ENCODE results near the gene PGAP2. TPM values are rescaled to one million over a fixed set of nuclear protein-coding genes. Genes with fewer than 3 reads are reported as not detected.
A peak's percentile ranks its signal among the peaks of the same experiment; 100 is the strongest.

The PGAP2 gene
- total RNA-seq, 1 donor from 2014 or later: 26.3 TPM

DNA sequence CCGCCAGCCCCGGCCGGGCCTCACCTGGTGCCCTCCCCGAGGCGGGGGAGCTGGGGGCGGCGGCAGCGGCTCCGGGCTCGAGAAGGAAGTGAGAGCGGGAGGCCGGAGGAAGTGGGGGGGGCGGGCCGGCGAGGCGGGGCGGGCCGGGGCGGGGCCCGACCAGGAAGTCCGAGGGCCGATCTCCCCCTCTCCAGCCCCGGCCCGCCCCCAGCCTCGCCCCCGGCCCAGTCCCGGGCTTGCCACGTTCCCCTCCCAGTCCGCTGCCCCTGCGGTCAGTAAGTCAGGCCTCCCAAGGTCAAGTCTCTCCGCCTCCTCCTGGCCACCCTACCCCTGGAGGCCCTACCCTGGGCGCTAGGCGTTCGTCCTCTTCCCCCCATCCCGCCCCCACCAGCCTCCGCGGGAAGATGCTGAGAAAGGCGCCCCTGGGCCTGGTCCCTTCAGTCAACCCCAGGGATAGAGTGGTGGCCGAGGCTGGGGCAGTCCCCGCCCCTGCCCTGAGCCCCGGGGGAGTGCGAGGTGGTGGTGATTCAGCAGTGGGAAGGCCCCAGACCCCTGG, 32.6 kb downstream of the PGAP2 start, which contains the start of gene RHOG:
Gene RHOG, minus strand, starts transcription at position 90 of the 556 bp plus-strand sequence. CDS start 12,821 bp downstream, outside the sequence.
- FAIRE-seq (no peak), DNase-seq (ENCODE audit: low read depth) (peak; percentile 68)
- H3K36me3 ChIP-seq (ENCODE audit: control insufficient read depth, insufficient read depth, low read length): no peaks in the 10 kb centered on the region
- no peaks in the 10 kb centered on the region for H3K27me3 ChIP-seq (ENCODE audit: control insufficient read depth, insufficient read depth, low read length)
- H3K4me3 ChIP-seq (ENCODE audit: low read depth, low read length): peak within 1 kb of the TSS; percentile 67
- TF ChIP-seq, protein P1, sequence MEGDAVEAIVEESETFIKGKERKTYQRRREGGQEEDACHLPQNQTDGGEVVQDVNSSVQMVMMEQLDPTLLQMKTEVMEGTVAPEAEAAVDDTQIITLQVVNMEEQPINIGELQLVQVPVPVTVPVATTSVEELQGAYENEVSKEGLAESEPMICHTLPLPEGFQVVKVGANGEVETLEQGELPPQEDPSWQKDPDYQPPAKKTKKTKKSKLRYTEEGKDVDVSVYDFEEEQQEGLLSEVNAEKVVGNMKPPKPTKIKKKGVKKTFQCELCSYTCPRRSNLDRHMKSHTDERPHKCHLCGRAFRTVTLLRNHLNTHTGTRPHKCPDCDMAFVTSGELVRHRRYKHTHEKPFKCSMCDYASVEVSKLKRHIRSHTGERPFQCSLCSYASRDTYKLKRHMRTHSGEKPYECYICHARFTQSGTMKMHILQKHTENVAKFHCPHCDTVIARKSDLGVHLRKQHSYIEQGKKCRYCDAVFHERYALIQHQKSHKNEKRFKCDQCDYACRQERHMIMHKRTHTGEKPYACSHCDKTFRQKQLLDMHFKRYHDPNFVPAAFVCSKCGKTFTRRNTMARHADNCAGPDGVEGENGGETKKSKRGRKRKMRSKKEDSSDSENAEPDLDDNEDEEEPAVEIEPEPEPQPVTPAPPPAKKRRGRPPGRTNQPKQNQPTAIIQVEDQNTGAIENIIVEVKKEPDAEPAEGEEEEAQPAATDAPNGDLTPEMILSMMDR (IDR thresholded peaks at IDR 0.05; ENCODE audit: insufficient read depth, low read length, severe bottlenecking): no peak

DNA sequence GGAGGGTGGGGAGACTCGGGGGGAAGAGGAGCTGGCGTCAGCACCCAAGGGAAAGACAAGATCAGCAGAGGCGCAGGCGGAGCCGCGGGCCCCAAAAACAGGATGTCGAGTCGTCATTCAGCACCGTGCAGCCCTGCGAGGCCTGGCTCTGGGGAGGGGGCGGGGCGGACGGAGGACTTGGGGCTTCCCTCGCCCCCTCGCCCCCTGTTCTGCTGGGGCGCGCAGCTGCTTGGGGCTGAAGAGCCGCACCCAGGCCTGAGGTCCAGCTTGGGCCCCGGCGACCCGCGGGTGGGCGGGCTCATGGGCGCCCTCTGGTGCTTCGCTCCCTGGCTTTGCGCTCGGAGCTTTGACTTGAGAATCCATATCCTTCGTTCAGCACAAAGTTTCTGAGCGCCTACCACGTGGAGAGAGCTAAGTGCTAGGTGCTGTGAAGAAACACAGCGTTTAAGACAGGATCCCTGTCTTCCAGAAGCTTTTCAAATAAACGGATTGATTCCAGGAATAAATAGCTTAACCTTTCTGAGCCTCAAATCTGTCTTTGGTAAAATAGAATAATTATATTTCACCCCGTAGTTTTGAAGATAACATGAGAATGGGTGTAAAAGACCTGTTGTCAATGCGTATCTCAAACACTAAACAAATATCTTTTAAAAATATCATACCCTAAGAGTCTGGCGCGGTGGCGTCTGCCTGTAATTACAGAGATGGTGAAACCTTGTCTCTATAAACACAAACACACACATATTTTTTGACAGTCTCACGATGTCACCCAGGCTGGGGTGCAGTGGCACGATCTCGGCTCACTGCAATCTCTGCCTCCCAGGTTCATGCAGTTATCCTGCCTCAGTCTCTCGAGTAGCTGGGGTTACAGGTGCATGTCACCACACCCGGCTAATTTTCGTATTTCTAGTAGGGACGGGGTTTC, 33.3 kb downstream of the PGAP2 start:
- no peak for FAIRE-seq

DNA sequence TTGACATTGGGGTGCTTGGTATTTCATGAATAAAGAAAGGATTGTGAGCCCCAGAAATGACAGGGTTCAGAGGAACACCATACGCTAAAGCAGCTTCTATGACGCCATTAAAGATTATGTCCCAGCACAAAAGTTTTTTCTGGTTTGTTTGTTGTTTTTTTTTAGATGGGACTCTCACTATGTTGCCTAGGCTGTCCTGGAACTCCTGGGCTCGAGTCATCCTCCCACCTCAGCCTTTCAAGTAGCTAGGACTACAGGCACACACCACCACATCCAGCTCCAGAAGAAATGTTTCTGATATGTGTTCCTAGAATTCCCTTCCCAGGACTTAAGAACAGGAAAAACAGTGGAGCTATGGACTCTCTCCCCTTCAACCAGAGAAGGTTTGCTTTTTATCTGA, 35.0 kb downstream of the PGAP2 start:
- TF ChIP-seq, protein P1 (IDR thresholded peaks at IDR 0.05; ENCODE audit: insufficient read depth, low read length, severe bottlenecking): no peak
- H3K4me3 ChIP-seq (ENCODE audit: low read depth, low read length): no peak overlapping the region
- no peaks in the 10 kb centered on the region for H3K36me3 ChIP-seq (ENCODE audit: control insufficient read depth, insufficient read depth, low read length)
- DNase-seq (ENCODE audit: low read depth): no peak
- FAIRE-seq: no peak
- no peaks in the 10 kb centered on the region for H3K27me3 ChIP-seq (ENCODE audit: control insufficient read depth, insufficient read depth, low read length)

More for the DNA sequence above, 33.3 kb downstream of the PGAP2 start:
- TF ChIP-seq, protein P1 (IDR thresholded peaks at IDR 0.05; ENCODE audit: insufficient read depth, low read length, severe bottlenecking): peak; percentile 95
- Histone ChIP-seq H3K36me3 (ENCODE audit: control insufficient read depth, insufficient read depth, low read length) (no peaks in the 10 kb centered on the region), H3K27me3 (ENCODE audit: control insufficient read depth, insufficient read depth, low read length) (no peaks in the 10 kb centered on the region), H3K4me3 (ENCODE audit: low read depth, low read length) (peak overlapping the region; percentile 67)
- peak; percentile 67 for DNase-seq (ENCODE audit: low read depth)

DNA sequence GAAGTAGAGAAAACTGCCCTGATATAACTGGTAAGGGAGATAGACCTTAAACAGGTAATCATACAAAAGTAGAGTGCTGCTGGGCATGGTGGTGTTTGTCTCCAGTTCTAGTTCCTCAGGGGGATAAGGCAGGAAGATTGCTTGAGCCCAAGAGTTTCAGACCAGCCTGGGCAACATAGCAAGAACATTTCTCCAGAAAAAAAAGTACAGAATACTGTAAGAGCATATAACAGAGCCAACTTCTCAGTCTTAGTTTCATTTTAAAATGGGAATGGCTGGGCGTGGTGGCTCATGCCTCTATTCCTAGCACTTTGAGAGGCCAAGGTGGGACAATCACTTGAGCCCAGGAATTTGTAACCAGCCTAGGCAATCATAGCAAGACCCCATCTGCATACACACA, 36.9 kb downstream of the PGAP2 start:
- DNase-seq (ENCODE audit: low read depth) (no peak), FAIRE-seq (no peak)
- TF ChIP-seq, protein P1 (IDR thresholded peaks at IDR 0.05; ENCODE audit: insufficient read depth, low read length, severe bottlenecking): no peak
- Histone ChIP-seq H3K27me3 (ENCODE audit: control insufficient read depth, insufficient read depth, low read length) (no peaks in the 10 kb centered on the region), H3K4me3 (ENCODE audit: low read depth, low read length) (no peak overlapping the region), H3K36me3 (ENCODE audit: control insufficient read depth, insufficient read depth, low read length) (no peaks in the 10 kb centered on the region)

DNA sequence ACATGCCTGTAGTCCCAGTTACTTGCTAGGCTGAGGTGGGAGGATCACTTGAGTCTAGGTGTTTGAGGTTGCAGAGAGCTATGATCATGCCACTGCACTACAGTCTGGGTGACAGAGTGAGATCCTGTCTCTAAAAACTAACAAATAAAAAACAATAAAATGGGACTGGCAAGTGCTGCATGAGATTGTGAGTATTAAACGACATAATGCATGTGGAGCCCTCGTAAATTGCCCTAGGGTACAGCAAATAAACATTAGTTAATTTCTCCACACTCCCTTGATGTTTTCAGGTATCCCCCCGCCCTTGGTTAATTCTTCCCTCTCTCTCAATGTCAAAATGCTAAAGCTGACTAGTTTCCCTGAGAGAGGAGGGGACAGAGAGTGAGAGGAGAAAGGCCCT, 37.3 kb downstream of the PGAP2 start:
- DNase-seq (ENCODE audit: low read depth) (no peak), FAIRE-seq (no peak)
- Histone ChIP-seq H3K27me3 (ENCODE audit: control insufficient read depth, insufficient read depth, low read length) (no peaks in the 10 kb centered on the region), H3K36me3 (ENCODE audit: control insufficient read depth, insufficient read depth, low read length) (no peaks in the 10 kb centered on the region), H3K4me3 (ENCODE audit: low read depth, low read length) (no peak overlapping the region)
- TF ChIP-seq, protein P1 (IDR thresholded peaks at IDR 0.05; ENCODE audit: insufficient read depth, low read length, severe bottlenecking): no peak

Measured in bronchial epithelial cell (primary cell).